Fibroblast of skin of abdomen (primary cell): ENCODE measurements around the gene LMF2. TPM values are rescaled to one million over a fixed set of nuclear protein-coding genes. Genes with fewer than 3 reads are reported as not detected.

Experiments
- DNase-seq: peaks from one replicate; pipeline ENCODE4 v3.0.0-alpha.2; 2013
- polyA plus RNA-seq, 2 experiments: library from polyadenylated mRNA; unstranded; fragments of 120-200 nt; gene quantifications; one replicate each; pipeline ENCODE4 v1.2.1, GENCODE V29; 2013; ENCODE audit not compliant: insufficient read length in 2 of 2

LMF2 gene, protein sequence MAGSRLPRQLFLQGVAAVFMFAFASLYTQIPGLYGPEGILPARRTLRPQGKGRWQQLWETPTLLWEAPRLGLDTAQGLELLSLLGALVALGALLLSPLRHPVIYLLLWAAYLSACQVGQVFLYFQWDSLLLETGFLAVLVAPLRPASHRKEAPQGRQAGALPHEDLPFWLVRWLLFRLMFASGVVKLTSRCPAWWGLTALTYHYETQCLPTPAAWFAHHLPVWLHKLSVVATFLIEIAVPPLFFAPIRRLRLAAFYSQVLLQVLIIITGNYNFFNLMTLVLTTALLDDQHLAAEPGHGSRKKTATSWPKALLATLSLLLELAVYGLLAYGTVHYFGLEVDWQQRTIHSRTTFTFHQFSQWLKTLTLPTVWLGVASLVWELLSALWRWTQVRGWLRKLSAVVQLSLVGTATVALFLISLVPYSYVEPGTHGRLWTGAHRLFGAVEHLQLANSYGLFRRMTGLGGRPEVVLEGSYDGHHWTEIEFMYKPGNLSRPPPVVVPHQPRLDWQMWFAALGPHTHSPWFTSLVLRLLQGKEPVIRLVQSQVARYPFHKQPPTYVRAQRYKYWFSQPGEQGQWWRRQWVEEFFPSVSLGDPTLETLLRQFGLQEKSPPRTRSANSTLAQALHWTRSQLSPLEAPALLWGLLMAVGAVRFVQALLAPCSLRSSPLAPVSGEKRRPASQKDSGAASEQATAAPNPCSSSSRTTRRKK
- 65.6 TPM for polyA plus RNA-seq (2013, experiment 1 of 2; ENCODE audit: insufficient read length)
- polyA plus RNA-seq (2013, experiment 2 of 2; ENCODE audit: insufficient read length), result 67.5 TPM

DNA sequence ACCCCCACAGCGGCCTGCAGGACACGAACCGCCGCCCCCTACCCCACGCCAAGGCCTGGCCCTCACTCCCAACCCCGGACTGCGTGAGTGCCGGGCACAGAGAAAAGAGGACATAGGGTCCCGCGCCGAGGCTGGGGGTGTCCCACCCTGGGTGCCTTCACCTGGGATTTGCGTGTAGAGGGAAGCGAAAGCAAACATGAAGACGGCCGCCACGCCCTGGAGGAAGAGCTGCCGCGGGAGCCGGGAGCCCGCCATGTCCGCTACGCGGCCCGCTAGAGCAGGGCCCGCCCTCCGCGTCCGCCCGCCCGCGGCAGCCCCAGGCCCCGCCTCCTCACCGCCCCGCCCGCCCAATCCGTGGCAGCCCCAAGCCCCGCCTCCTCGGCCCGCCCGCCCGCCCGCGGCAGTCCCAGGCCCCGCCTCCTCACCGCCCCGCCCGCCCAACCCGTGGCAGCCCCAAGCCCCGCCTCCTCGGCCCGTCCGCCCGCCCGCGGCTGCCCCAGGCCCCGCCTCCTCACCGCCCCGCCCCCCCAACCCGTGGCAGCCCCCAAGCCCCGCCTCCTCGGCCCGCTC lies at the start of gene LMF2:
Gene LMF2, minus strand, starts transcription at position 282 of the 570 bp plus-strand sequence. Its CDS starts 27 bp downstream, at position 255.
- DNase-seq, result no peak

DNA sequence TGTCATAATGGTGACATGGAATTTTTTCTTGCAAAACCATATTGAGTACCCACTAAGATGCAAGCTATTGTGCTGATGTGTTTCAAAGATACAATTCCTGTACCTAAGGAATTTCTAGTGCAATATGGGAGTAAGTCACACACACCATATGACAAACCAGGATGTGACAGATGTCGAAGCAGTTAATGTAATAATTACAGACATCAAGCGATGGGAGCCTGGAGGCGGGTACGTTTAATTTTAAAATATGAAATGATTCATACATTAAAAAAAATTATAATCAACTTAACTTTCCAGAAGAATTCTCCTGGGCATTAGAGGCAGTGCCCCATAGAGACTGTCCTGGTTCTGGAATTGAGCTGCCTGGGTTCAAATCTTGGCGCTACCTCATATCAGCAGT lies 49.2 kb upstream of the LMF2 start:
- no peak for DNase-seq

DNA sequence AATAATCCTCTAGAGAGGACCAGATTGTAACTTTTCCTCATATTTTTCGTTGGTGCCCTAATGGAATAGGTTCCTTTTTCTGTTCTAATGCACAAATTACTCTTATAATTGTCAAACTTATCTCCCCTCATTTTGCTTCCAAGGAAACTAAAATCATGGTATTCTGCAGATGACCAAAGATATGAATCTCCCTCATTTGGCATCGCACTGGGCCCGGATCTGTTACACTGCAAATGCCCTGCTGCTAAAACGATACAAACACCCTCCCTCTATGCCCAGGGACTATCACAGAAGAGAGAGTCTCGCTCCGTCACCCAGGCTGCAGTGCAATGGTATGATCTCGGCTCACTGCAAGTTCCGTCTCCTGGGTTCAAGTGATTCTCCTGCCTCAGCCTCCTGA lies 45.8 kb upstream of the LMF2 start:
- no peak for DNase-seq

DNA sequence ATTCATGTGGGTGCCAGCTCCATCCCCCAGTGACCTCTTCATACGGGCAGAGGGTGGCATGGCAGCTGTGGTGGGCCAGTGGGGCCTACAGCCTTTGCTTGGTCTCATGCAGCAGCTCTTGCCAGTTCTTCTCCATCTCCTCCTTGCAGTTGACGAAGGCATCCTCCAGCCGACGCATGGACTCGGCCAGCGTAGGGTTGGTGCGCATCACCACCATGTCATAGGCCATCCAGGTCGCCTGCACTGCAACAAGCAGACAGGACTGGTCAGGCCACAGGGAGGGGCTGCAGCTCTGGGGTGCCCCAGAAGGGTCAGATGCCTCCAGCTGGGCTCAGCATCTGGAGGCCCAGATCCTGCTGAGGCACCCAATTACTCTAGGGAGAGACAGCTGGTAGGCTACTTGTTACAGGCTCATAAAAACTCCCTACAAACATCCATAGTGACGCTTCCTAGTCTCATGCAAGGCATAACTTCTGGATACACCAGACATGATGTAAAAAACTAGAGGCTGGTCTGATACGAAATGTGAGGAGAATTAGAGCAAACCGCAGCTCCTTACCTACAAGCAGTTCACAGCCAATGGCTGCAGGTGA lies 43.8 kb upstream of the LMF2 start:
- DNase-seq, result no peak

DNA sequence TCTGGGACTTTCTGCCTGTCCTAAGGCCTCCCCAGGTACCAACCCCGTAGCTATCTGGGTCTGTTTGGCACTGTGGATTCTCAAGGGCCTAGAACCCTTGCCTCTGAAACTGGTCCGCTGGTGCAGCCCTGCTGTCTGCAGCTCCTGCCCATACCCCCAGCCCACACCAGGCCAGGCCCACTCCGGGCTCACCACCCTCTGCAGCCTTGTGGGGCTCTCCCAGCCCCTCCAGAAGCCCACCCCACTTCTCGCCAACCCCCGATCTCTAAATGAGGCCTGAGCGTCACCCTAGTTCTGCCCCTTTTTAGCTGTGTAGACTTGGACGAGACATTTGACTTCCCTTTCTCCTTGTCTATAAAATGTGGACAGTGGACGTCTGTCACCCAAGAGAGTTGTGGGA lies 42.9 kb upstream of the LMF2 start:
- DNase-seq, result no peak

DNA sequence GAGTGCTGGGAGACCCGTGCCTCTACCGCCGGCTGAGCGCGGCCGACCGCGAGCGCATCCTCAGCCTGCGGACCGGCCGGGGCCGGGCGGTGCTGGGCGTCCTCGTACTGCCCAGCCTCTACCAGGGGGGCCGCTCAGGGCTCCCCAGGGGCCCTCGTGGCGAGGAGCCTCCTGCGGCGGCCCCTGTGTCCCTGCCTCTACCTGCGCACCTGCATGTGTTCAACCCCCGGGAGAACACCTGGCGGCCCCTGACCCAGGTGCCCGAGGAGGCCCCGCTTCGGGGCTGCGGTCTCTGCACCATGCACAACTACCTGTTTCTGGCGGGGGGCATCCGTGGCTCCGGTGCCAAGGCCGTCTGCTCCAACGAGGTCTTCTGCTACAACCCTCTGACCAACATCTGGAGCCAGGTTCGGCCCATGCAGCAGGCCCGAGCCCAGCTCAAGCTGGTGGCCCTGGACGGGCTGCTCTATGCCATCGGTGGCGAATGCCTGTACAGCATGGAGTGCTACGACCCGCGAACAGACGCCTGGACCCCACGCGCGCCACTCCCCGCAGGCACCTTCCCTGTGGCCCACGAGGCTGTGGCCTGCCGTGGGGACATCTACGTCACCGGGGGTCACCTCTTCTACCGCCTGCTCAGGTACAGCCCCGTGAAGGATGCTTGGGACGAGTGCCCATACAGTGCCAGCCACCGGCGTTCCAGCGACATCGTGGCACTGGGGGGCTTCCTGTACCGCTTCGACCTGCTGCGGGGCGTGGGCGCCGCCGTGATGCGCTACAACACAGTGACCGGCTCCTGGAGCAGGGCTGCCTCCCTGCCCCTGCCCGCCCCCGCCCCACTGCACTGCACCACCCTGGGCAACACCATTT lies 41.7 kb upstream of the LMF2 start:
- no peak for DNase-seq

DNA sequence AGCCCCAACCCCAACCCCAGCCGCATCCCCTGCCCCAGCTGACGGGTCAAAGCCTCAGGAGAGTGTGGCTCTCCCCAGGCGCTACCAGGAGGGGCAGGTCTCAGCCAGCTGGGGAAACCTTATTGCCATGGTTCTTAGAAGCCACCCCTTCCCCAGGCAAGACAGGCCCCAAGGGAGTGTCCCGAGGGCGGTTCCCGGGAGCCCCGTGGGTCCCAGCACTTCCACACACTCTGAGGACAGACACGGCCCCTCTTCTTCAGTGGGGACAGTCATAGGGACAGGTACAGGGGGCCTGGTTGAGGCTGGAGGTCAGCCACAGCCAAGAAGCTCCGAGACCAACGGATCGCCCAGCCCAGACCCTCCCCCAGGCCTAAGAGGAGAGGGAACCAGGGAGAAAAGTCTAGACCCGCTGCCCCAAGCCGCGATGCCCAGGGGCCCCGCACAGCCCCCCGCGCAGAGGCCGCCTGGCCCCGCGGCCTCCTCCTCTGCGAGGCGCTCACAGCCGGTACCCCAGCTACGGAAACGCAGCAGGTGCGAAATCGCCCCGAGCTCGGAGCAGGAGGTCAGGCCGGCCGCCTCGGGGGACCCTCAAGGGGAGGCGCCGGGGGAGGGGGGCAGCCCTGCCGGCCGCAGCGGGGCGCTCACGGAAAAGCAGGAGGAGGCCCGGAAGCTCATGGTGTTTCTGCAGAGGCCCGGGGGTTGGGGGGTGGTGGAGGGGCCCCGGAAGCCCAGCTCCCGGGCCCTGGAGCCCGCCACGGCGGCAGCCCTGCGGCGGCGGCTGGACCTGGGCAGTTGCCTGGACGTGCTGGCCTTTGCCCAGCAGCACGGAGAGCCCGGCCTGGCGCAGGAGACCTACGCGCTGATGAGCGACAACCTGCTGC lies 40.8 kb upstream of the LMF2 start:
- DNase-seq, result no peak

DNA sequence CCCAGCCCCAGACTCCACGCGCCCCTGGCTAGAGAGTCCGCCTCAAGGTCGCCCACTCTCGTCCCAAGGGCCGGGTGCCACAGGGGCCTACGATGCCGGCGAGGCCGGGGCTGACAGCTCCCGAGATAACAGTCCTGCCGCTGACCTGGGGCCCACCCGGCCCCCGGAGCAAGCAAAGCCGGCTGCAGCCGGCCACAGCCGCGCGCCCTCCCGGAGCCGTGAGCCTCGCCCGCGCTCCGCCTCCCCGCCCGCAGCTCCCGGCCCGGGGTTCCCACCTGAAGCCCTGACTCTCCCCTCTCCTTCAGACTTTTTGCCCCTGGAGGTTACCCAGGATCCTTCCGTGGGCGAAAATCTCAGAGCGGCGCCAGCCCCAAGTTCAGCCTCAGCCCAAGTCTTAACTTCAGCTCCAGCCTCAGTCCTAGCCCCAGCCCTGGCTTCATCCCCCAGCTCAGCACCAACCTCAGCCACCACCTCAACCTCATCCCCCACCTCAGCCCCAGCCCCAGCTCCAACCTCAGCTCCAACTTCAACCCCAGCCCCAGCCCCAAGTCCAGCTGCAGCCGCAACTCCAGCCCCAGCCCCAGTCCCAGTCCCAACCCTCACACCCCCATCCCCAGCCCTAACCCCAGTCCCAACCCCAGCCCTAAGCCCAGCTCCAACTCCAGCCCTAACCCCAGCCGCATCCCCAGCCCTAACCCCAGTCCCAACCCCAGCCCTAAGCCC lies 39.9 kb upstream of the LMF2 start:
- DNase-seq, result no peak

DNA sequence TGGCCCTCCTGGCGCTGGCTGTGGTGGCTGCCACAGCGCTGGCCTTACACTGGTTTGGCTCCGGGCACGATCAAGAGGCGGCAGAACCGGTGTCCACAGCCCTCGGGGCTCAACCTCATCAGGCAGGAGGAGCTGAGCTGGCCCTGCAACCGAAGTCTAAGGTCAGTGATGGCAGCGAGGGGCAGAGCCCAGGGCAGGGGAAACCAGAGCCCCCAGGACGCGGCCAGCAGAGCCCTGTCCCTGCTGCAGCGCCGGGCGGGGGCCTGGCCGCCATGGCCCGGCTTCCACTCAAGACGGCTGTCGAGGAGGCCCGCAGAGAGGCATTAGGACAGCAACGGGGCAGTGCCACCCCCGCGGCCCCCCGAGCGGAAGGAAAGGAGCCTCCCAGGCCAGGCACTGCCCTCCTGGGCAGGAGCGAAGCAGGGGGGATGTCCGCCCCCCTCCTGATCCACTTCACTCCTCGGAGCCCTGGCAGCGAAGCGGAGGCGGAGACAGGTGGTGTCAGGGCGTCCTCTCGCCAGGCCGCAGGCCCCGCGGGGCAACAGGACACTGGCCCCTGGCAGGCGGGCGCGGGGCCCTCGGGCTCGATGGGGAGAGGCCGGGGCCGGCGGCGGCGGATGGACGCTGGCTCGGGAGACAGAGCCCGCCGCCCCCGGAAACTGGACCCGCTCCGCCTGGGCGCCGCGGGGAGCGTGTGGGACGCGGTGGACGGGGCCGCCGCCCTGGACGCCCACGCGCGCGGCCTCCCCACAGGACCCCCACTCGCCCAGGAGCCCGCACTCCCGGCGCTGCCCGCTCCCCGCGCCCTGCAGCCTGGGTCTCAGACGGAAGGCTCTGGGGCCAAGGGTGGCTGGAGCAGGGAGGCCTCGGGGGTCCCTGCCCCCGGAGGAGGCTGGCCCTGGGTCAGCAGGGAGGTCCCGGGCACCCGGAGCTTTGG lies 39.1 kb upstream of the LMF2 start:
- no peak for DNase-seq

DNA sequence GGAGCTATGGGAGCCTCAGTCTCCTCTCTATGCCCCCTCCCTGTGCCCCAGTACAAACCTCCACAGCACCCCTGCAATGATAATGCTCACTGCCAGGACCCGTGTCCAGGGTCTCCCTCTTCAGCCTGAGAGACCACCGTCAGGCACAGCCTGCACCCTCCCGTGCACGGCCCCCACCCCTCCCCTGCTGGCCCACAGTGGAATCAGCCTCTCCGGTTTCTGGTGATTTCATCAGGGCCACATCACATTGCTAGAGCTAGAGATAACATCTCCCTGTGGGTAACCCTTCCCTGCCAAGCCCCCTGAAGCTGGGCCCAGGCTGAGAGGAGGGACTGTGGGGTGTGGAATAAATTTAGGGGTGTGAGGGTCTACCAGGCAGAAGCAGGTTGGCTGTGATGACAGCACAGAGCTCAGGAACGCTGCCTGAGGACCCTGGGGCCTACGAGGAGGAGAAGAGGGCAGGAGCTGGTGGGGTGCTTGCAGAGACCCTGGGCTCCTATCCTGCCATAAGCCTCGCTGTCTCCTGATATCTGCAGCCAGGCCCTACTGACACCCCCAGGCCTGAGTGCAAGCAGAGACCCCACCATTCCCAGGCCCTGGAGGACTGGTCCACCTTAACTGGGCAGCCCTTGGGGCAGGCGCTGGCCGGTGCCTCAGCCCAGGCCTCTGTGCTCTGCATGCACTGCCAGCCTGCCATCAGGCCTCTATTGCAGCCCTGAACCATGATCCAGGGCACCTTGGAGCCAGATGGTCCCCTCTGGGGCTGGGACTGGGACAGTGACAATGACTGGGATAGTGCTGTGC lies 38.2 kb upstream of the LMF2 start, which contains the start of gene KLHDC7B:
Gene KLHDC7B, plus strand, starts transcription at position 378 of the 804 bp plus-strand sequence. Its CDS starts 345 bp downstream, at position 723.
- DNase-seq, result peak; percentile 77

DNA sequence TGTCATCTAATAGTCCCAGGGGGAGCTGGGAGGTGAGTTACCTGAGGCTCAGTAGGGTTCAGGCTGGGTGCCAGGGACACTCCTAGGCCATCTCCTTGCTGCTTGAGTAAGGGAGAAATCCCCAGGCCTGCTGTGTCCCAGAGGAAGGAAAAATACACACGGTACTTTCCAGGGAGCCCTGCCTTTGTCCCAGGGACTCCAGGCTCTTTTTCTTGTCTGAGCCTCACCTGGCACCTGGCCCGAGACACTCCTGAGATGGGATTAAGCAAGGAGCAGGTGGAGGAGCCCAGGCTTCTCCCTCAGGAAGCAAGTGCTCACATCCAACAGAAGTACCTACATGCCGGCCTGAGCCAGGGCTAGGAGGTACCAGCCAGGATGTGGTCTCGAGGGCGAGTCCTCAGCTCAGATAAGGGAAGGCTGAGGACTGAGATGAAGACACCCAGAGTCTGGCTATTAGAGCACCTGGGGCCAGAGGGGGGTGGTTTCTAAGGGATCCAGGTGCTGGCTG lies 37.3 kb upstream of the LMF2 start:
- no peak for DNase-seq

DNA sequence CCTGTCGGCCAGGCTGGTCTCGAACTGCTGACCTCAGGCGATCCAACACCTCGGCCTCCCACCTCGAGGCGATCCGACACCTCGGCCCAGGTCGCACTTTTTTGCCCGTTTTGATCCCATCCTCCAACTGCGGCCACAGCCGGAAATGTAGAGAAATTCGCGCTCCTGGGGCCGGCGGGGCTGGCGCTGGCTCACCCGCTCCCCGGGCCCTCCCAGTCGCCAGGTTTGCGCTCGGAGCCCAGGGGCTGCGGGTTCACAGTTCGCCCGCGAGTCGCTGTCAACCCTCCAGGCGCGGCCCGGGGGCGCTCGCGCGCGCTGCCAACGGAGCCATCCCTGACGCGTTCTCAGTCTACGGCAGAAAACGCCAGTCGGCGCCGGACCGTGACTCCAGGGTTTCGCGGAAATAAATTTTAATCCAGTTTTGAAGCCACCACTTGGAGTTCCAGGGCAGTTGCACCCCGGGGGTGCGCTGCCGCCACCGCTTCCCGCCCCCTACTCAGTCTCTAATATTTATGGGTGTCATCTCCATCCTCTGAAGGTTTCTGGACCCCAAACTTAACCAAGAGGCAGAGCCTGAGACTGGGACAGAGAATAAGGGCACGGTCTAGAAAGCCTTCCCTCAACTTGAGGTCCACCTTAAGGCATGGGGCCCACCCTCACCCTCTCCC lies 36.7 kb upstream of the LMF2 start:
- DNase-seq, result peak; percentile 63

DNA sequence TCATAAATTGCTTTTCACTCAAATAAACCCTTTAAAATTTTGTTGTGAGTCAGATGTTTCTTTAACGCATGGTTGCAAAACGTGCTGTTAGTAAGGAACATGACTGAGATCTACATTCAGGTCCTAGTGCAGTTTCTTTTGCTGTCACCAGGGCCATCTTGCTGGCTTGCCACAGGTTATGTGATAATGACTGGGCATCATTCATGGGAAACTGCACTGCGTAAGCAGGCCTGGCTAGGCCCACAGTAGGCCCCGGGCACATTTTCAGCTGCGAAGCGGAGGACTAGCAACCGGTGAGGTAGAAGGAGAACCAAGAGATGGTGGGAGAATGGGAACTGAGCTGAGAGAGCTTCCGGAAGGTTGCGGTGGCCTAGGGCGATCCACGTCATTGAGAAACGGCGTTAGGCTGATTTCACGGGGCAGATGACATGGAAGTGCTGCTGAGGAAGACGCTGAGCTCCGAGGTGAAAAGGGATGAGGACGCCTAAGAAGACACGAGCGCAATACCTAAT lies 35.0 kb upstream of the LMF2 start:
- no peak for DNase-seq

DNA sequence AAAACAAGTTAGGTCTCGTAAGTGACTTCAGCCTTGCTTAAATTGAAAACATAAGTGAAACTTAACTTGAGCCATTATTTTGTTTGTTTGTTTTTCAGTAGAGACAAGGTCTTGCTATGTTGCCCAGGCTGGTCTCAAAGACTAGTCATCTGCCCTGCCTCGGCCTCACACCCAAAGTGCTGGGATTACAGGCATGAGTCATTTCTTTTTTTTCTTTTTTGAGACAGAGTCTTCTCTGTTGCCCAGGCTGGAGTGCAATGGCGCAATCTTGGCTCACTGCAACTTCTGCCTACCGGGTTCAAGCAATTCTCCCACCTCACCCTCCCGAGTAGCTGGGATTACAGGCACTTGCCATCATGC lies 34.1 kb upstream of the LMF2 start:
- DNase-seq, result peak; percentile 75

DNA sequence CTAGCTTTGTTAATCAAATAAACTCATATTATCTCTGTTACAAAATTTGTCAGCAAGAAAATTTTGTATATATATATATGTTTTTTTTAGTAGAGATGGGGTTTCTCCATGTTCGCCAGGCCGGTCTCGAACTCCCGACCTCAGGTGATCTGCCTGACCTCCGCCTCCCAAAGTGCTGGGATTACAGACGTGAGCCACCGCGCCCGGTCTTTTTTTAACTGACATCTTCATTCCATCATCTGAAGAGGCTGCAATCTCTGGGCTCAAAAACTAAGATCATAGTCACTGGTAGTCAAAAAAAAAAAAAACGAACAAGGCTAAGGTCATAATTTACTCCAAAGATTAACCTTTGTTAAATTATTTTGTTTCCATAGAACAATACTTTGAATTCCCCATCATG lies 32.9 kb upstream of the LMF2 start:
- DNase-seq, result no peak

DNA sequence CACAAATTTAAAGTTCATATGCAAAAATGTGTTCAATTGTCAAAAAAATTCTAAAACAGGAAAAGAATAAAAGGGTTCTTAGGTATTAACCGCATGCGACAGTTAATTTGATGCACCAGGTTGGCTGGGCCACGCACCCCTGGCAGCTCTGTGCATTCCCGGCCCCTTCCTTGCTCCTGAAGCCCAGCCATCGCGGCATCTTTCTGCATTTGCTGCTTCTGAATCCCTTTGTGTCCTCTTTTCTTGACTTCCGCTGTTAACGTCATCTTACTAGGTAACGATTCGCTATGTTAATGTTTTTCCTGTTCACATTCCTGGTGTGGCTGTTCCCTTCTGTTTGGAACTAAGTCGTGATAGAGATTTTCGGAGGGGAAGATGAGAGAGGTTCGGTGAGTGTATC lies 30.3 kb upstream of the LMF2 start:
- no peak for DNase-seq

DNA sequence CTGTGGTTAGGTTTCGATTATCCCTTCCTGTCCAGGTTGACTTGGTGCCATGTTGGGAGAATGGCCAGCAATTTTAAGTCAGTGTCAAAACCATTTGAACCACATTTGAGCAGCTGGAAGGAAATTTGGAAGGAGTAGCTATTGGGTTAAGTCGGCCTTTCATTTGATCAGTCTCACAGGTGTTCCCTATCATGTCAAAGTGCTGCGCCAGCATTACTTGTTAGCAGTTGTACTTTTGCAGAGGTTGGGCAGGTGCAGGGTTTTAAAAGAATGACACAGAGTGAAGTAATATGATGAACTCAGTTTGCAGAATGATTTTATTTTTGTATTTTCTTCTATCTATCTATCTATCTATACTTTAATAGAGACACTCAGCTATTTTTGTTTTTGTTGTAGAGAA lies 28.7 kb upstream of the LMF2 start:
- DNase-seq, result no peak
